Stimulated activated CD8-positive, alpha-beta memory T cell treated with anti-CD3 and anti-CD28 coated beads, Interleukin-4, amount 100 ng/mL, for 48 hours (primary cell): ENCODE results near the gene PDLIM1.
"Not testable (repeated sequence)": the region's sequence is repeated elsewhere in the genome, so short reads cannot be mapped to it uniquely, and the experiment has no call there.

Experiments
- DNase-seq: peaks from one replicate; pipeline ENCODE4 v3.0.0-alpha.2; 2020

The PDLIM1 gene

DNA sequence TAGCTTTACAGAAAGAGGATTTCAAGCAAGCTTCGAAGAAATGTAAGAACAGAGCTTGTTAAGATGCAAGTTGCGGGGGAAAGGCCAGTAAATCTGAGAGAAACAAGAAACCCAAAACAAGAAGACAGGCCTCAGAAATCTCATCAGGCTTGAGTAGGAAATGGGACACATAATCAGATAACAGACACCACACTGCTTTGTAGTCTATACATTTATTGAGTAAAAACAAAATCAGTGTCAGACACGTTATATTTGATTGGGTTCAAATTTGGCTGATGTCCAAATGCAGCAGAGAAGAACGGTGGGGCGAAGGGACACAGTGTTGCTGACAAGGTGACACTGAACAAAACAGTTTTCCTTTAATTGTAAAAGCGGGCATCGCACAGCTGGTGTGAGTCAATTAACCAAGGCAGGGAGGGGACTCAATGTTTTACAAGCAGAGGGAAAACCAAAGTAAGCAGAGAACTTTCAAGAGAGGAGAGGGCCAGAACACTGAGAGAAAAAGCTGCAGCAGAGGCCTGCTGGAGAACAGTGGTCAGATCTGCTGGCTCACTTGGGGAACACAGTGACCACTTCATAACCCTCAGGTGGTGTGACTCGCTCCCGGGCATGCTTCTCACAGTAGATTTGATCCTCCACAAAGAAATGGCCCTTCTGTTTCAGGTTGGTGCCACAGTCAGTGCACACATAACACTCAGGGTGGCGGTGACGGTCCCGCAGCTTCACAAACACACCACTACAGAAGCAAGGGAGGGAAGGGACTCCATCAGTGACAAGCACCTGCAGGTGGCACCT is 53.2 kb downstream of the PDLIM1 start:
- no peak for DNase-seq

DNA sequence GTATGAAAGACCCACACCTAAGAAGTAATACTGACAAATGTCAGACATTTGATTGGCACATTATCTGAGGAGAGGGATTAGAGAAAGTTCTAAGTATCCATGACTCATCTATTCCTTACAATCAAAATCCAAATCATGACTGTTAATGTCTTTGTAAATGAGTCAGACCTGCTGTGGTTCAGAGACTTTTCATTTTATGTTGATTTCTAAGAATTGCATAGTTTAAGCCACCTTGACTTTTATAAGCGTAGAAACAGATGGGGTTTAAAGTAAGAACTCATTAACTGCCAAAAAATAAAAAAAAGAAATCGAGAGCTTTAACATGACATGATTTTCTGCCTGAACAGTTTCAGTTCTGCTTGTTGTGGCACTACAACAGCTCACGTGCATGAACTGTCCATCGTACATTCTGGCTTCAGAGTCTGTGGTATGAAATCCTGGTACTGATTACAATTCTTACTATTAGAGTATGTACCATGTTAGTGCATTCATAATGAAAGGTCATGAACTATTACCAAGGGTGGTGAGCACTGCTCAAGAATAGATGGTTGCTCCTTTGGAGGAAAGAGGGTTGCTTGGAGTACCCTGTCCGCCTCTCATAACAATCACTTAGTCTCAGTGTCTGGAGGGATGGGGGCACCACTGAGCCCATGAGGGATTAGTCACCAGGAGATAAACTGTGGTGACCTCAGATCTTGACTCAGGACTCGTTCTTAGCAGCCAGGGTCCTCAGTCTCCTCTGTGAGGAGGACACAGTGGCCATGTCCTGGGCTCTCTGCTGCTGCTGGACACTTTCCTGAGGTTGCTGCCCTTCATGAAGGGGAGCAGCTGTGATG is 54.5 kb downstream of the PDLIM1 start:
- peak; percentile 50 for DNase-seq

DNA sequence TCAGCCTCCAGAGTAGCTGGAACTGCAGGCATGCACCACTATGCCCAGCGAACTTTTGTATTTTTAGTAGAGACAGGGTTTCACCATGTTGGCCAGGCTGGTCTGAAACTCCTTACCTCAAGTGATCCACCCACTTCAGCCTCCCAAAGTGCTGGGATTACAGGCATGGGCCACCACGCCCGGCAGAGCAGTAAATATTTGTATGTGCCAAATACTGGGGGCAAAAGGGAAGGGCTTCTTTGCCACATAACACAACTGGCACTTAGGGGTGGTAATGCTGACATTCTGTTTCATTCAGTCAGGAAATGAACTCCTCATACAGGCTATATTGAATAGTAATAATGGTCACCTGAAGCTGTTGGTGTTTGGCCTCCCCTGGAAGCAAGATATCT is 55.1 kb downstream of the PDLIM1 start:
- DNase-seq, result no peak

DNA sequence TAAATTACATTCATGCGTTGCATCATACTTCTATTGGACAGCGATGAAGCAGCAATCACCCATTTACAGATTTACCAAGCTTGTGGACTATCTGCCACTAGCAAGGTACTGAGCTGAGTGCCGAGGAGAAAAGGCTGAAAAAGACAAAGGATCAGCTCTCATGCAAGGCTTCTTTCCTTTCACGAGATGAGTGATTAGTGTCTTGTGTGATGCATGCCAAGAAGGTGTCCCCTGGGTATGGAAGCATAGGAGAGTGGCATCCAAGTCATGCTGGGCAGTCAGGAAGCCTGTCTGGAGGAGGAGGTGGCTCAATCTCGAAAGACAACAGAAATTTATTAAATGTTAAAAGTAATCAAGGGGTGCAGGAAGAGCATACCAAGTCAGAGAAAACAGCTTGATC is 55.9 kb downstream of the PDLIM1 start:
- DNase-seq, result no peak

DNA sequence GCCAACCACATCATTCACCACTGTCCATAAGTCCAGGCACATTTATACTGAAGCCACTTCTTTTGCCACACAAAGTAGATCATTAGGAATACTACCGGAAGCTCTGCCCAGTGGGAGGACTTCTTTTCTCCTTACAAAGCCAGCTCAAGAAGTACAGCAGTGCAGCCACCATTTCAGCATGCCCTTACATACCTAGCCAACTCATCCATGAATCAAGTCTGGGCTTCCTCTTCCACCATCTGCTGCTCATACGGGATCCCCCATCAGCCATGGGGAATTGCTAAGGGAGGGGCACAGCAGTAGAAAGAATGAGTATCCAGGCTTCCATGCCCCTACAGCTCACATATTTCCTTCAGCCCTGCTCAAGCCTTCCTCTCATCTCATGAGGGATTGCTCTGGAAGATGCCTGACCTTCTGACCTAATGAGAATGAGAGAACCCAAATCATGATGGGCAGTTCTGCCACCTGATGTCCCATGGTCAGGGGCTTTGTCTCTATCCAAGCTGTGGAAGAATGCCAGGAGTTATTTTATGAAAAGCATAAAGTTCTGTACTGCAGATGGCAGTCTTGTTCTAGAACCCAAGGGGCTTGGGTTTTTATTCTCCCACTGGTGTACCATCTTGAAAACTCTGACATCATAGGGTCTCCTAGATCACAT is 57.3 kb downstream of the PDLIM1 start:
- no peak for DNase-seq

DNA sequence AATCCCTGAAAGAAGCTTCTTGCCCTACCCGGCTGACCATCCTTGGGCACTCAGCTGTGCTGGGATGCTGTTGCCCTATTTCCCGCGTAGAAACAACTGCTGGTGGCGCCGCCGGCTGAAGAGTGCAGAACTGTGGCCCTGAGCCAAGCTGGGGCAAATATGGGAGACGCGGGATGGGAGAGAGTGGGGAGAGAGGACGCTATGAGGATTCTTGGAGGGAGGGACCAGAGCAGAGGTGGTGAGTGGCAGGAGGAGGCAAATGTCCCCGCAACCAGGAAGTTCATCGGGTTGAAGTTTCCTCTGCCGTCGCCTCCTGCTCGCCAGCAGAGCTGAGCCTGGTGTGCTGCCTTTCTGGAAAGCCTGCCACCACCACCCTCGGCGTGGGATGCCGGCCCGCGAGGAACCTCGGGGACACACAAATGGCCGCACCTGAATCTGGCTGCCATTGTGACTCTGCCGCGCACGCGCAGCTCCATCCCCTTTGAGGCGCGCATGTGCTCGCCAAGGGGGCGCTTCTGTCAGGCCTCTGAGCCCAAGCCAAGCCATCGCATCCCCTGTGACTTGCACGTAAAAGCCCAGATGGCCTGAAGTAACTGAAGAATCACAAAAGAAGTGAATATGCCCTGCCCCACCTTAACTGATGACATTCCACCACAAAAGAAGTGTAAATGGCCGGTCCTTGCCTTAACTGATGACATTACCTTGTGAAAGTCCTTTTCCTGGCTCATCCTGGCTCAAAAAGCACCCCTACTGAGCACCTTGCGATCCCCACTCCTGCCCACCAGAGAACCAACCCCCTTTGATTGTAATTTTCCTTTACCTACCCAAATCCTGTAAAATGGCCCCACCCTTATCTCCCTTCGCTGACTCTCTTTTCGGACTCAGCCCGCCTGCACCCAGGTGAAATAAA is 59.9 kb downstream of the PDLIM1 start:
- DNase-seq, result peak; percentile 62

DNA sequence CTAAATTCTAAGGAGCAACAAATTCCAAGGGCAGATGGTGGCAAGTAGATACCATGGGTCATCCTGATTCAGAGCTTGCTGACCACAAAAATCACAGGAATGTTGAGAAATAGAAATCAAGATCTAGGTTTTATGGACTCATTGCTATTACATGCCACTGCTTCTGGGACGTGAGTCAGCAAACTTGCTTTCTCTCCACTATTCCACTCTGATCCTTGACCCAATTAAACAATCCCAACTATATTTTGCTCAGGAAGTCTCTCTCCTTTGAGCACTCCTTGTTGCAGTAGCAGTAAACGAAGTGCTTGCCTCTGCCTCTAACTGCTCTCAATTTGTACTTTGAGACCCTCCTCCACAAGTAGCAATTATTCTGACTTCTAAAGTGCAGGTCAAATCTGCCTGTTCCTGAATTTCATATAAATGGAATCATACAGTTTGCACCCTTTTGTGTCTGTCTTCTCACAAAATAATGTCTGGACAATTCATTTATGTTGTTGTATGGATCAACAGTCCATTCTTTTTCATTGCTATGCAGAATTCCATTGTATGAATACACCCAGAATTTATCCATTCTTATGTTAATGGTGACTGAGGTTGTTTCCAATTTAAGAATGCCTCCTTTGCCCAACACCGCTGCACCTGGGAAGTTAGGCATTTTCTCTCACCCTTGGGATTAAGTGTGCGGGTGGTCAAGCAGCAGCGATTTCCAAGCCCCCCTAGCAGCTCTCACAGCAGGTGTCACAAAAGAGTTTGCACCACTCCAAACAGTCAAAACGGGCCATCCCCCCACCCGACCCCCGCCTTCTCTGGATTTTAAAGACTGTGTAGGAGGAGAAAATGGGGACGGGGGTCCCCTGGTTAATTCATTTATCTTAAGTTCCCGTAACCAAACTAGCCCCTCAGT is 60.8 kb downstream of the PDLIM1 start:
- no peak for DNase-seq

DNA sequence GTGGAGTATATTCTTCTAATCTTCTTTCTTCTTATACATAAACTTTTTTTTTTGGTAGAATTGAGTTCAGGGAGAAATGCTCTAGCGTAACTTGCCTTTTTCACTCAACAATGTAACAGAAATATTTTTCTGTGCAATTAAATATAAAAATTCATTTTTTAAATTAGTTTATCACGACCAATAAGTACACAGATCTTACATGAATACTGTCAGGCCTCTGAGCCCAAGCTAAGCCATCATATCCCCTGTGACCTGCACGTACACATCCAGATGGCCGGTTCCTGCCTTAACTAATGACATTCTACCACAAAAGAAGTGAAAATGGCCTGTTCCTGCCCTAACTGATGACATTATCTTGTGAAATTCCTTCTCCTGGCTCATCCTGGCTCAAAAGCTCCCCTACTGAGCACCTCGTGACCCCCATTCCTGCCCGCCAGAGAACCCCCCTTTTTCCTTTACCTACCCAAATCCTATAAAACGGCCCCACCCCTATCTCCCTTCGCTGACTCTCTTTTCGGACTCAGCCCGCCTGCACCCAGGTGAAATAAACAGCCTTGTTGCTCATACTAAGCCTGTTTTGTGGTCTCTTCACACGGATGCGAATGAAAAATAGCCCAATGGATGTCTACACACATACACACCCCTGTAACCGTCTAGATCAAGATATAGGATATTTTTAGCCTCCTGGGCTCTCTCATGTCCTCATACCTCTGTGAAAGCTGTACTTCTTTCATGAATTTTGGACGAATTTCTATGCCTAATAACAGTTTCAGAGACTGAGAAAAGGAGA is 61.7 kb downstream of the PDLIM1 start:
- not testable (repeated sequence) for DNase-seq

DNA sequence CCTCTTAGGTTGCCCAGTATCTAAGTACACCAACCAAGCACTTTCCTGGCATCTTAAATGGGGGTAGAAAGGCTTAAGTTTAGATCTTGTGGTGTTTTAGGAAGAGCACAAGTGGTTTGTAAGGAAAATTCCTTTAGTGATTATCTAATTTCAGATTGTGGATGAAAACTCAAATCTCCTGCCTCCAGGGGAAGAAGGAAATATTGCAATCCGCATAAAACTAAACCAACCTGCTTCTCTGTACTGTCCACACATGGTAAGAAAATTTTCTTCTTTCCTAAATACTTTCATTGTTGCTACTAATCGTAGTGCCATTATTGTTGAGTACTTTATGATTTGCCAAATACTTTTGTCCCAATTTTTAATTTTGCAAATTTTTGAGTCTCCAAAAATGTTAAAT is 65.7 kb downstream of the PDLIM1 start:
- DNase-seq, result no peak

DNA sequence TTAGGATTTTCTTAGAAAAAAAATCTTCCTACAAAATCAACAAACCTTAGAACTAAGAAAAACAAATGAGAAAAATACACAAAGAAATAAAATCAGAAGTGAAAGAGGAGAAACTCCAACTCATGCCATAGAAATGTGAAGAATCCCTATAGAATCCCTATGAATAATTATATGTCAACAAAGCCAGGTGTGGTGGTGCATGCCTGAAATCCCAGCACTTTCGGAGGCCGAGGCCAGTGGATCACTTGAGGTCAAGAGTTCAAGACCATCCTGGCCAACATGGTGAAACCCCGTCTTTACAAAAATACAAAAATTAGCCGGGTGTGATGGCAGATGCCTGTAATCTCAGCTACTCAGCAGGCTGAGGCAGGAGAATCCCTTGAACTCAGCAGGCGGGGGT is 69.7 kb downstream of the PDLIM1 start:
- no peak for DNase-seq

DNA sequence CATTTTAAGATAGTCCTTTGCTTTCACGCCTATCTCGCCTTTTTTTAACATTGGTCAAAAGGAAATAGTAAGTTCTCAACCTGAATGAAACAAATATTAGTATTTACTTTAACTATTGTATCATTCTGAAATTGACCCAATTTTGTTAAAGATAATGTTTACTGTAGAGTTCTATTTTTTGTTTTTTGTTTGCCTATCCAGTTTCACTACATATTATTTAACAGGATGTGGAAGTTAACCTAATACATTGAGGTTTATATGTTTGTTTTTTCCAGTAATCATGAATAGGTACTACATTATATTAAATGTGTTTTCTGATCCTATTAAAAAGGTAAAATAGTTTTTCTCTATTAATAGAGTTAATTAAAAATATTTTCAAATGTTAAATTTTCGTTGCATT is 70.3 kb downstream of the PDLIM1 start:
- DNase-seq, result no peak

DNA sequence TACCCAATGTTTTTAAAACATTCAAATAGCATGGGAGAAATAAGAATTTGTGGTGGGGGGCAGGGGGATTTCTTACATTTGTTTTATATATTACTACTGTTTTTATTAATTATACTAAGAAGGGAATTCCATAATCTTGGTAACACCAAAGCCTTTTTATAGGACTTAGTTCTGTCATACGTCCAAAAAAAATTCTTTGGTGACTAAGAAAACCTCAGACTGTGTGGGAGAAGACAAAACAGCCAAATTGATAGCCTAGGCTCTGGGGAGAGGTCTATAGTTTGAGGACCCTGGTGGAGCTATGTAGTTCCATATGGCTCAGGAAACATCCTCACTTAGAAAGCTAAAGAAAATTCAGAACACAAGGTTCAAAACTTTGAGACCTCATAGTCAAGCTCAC is 73.3 kb downstream of the PDLIM1 start:
- DNase-seq, result no peak

DNA sequence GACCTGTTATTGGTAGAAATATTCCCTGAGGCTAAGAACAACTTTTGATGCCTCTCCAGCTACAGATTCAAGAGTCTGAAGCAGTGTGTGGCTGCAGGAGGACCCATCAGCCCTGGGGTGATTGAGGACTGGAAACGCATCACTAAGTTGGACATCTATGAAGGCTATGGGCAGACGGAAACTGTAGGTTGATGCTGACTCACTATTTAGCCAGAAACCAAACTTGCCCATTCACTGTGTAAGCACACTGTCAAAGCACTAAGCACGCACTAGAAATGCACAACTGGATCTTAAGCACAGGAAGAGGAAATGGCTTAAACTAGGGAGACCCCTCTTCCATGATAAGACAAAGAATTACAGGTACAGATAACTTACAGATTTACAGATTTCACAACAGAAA is 76.0 kb downstream of the PDLIM1 start:
- DNase-seq, result no peak

DNA sequence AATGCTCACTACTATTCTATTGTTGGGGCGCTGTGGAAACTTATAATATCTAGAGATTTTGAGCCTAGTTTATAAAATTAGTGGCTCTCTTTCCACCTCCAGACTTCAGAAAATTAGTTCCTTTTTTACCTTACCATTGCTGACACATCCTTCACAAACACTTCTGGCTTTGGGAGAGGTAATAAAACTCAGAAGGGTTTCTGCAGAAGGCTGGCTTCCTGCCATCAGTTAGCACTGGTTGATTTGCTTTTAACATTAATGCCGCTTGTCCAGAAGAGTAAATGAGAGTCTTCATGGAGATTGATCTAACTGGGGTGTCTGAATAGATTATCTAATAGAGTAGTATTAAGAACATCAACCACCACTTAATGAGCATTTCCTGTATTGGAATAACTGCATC is 76.4 kb downstream of the PDLIM1 start:
- DNase-seq, result no peak

DNA sequence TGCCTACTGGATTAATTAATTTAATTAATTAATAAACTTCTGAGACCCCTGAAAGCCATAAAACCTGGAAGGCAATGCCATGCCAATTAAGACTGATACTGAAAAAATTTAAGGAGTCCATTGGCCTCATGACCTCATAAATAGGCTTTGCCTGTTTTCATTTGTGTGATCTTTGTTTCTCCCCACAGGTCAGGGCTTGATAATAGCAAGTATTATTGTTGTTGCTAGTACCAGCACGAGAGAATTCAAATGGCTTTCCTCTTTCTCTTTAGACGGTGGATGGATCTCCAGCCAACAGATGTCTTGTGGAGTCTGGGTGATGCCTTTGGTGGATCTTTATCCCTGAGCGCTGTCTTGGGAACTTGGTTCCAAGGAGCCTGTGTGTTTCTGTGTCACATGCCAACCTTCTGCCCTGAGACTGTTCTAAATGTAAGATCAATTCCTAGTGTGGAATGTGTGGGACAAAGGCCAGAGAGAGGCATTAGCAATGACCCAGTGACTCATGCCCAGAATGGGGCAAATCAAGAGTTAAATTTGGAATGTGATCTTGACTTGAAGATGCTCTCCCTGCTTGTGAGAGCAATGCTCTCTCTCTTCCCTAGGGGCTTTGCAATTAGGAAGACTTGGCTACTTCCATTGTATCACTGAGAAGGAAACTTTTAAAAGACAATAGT is 79.1 kb downstream of the PDLIM1 start:
- DNase-seq, result no peak

DNA sequence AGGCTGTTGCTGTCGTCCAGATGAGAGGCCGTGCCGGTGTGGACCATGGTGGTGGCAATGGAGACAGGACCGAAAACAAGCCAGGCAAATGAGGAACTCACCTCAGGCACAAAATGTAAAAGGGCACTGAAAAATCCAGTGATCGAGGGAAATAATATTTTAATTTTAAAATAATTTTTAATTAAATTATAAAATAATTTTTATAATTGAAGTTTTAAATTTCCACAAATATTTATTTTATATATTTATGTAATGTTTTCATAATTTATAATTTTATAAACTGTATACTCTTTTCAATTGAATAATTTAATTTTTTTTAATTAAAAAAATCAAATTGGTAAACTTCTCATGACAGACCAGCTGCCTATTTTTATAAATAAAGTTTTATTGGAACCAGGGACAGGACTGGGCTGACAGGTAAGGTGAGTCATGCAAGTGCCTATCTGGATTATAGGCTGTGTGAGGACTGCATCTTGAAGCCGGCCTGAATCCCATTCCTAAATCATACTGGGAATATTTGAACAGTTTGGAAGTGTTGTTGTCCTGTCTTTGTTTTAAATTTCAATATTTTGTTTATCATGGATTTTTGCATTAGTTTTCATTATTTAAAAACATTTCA is 81.2 kb downstream of the PDLIM1 start:
- no peak for DNase-seq

DNA sequence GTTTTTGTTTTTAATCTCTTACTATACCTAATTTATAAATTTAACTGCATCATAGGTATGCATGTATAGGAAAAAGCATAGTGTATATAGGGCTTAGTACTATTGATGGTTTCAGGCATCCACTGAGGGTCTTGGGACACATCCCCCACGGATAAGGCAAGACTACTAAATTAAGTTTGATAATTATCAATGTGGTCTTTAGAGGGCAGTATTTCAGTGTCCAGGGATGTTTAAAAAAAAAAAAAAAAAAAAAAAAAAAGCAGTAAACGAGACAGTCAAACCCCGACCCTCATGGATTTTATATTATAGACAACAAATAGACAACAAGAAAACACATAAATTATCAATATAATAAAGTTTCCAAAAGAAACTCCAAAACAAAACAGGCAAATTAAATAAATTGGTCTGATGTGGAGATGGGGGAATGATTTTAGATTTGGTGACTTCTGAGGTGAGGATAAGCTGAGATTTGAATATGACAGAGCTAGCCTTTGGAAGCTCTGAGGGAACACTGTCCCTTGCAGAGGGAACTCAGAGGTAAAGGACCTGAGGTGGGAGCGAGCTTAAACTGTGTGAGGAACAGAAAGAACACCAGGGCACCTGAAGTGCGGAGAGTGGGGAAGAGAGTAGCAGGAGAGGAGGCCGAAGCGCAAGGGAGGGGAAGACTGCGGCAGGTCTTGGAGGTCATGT is 82.0 kb downstream of the PDLIM1 start:
- DNase-seq, result no peak

DNA sequence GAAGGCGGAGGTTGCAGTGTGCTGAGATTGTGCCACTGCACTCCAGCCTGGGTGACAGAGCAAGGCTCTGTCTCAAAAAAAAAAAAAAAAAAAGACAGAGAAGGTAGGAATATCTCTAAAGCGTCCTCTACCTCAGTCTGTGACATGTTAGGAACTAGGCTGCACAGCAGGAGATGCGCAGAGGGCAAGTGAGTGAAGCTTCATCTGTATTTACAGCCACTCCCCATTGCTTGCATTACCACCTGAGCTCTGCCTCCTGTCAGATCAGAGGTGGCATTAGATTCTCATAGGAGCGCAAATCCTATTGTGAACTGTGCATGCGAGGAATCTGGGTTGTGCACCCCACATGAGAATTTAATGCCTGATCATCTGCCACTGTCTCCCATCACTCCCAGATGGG is 87.9 kb downstream of the PDLIM1 start:
- DNase-seq, result not testable (repeated sequence)

DNA sequence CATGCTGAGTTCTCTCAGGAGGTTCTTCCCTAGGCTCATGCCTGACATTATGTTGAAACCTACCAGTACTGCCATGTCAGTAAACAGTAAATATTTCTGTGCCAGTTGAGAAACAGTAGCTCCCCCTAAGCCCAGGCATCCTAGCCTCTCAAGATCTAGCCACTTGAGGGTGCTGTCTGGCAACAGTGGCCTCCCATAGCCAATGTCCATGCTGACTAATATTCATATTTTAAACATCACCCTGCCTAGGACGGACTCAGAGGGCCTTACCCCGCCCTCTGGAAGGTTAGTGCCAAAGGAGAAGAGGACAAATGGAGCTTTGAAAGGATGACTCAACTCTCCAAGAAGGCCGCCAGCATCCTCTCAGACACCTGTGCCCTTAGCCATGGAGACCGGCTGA is 89.1 kb downstream of the PDLIM1 start:
- no peak for DNase-seq
